Glutamatergic neuron (in vitro differentiated cells): Measurements from ENCODE around the gene ALDH1A2. TPM values are rescaled to one million over a fixed set of nuclear protein-coding genes. Genes with fewer than 3 reads are reported as not detected.
"Not testable (repeated sequence)": the region's sequence is repeated elsewhere in the genome, so short reads cannot be mapped to it uniquely, and the experiment has no call there.

Experiments used
- DNase-seq: peaks from one replicate; pipeline ENCODE4 v3.0.0; 2022
- H3K27ac Mint-ChIP-seq: one replicate; pipeline ENCODE4 v1.8.0; 2020; ENCODE audit warnings: mild to moderate bottlenecking, mixed read lengths, inconsistent platforms; ENCODE audit not compliant: unreplicated experiment
- H3K27me3 Mint-ChIP-seq: one replicate; pipeline ENCODE4 v1.8.0; 2020; ENCODE audit warnings: mild to moderate bottlenecking, moderate library complexity, mixed read lengths, inconsistent platforms; ENCODE audit not compliant: unreplicated experiment
- H3K36me3 Mint-ChIP-seq: one replicate; pipeline ENCODE4 v1.8.0; 2020; ENCODE audit warnings: mild to moderate bottlenecking, mixed read lengths, inconsistent platforms; ENCODE audit not compliant: unreplicated experiment
- H3K4me1 Mint-ChIP-seq: one replicate; pipeline ENCODE4 v1.8.0; 2020; ENCODE audit warnings: mild to moderate bottlenecking, low read depth, mixed read lengths, inconsistent platforms; ENCODE audit not compliant: unreplicated experiment
- H3K4me3 Mint-ChIP-seq: one replicate; pipeline ENCODE4 v1.8.0; 2020; ENCODE audit warnings: mild to moderate bottlenecking, mixed read lengths, inconsistent platforms; ENCODE audit not compliant: unreplicated experiment
- H3K9me3 Mint-ChIP-seq: one replicate; pipeline ENCODE4 v1.8.0; 2020; ENCODE audit warnings: mild to moderate bottlenecking, moderate library complexity, mixed read lengths, inconsistent platforms; ENCODE audit not compliant: unreplicated experiment
- total RNA-seq: library from RNA; stranded (reverse); fragmentation: NEBNext Ultra II Directional; extraction: Animal tissue kit (Norgen Biotek cat#: 25700); gene quantifications from one replicate; pipeline ENCODE4 v1.2.1, GENCODE V29; 2021; ENCODE audit not compliant: unreplicated experiment
- TF ChIP-seq, protein P1 (sequence below): fragments of 200-600 bp; sonication (generic); IDR thresholded peaks from one replicate; pipeline ENCODE4 v1.5.0; 2021; ENCODE audit not compliant: partially characterized antibody, unreplicated experiment

The ALDH1A2 gene
- total RNA-seq, 1 donor from 2014 or later = not detected

GRCh38 chr15:58010983-58011382, 54.5 kb downstream of the ALDH1A2 start:
- TF ChIP-seq, protein P1, sequence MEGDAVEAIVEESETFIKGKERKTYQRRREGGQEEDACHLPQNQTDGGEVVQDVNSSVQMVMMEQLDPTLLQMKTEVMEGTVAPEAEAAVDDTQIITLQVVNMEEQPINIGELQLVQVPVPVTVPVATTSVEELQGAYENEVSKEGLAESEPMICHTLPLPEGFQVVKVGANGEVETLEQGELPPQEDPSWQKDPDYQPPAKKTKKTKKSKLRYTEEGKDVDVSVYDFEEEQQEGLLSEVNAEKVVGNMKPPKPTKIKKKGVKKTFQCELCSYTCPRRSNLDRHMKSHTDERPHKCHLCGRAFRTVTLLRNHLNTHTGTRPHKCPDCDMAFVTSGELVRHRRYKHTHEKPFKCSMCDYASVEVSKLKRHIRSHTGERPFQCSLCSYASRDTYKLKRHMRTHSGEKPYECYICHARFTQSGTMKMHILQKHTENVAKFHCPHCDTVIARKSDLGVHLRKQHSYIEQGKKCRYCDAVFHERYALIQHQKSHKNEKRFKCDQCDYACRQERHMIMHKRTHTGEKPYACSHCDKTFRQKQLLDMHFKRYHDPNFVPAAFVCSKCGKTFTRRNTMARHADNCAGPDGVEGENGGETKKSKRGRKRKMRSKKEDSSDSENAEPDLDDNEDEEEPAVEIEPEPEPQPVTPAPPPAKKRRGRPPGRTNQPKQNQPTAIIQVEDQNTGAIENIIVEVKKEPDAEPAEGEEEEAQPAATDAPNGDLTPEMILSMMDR = no peak
- Mint-ChIP-seq H3K4me3 (no peak overlapping the region), H3K27me3 (peaks cover 2% of the 10 kb centered on the region)

DNA sequence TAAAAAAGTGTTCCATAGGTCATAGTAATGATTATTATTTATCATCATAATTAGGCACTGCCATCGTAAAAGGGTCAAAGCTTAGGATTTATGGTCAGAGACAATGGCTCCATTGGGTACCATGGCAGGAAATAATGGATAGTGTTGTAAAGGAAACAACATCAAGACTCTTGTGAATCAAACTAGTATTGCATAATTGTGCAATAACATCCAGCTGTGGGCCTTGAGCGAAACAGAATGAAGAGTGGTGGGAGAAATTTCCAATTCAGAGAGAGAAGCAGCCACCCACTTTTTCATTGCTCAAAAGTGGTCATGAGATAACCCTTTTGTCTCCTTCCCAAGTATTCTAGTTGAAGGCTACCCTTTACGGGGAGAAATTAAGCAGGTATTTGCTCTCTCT, 61.7 kb downstream of the ALDH1A2 start:
- no peak overlapping the region for H3K27ac Mint-ChIP-seq
- no peak overlapping the region for H3K4me3 Mint-ChIP-seq
- TF ChIP-seq, protein P1 = no peak
- peaks cover 5% of the 10 kb centered on the region for H3K36me3 Mint-ChIP-seq
- peaks cover 1% of the 10 kb centered on the region for H3K9me3 Mint-ChIP-seq
- no peak for DNase-seq
- H3K4me1 Mint-ChIP-seq = no peaks in the 10 kb centered on the region
- H3K27me3 Mint-ChIP-seq = no peaks in the 10 kb centered on the region

More at GRCh38 chr15:58010983-58011382, 54.5 kb downstream of the ALDH1A2 start:
- Mint-ChIP-seq H3K36me3 (no peaks in the 10 kb centered on the region), H3K9me3 (peaks cover 1% of the 10 kb centered on the region), H3K4me1 (no peaks in the 10 kb centered on the region), H3K27ac (no peak overlapping the region)
- DNase-seq = no peak

DNA sequence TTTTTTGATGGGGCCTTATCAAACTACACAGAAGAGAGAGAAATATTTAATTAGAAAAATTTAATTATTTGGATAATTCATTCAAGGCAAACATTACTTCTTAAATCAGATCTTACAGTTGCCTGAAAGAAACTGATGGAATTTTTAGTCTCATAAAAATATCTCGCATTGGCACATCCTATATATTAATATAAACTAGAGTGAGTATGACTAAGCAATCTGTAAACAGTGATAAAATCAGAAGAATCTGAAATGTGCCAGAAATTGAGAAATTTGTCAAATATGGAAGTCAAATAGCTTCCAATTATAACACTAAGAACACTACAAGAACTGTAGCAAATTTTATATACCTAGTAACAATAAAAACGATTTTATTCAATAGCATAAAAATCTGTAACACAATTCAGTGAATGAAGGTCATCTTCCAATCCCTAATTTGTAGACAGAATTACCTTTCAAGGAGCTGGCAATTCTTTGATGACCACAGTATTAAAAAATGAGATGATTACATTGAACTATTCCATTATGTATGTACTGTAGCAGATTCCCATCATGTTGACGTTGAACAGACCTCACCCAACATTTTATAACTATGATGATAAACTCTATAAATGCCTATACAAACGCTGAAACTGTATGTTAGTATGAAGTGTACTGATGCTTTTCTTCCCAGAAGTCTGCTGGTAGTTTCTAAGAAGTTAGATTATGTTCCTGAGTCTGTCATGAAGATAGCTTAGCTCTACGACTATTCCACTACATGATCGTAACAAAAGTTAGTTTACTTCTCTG, 63.0 kb downstream of the ALDH1A2 start:
- Mint-ChIP-seq H3K36me3 (peaks cover 6% of the 10 kb centered on the region), H3K4me3 (no peak overlapping the region), H3K4me1 (no peaks in the 10 kb centered on the region), H3K9me3 (peaks cover 1% of the 10 kb centered on the region), H3K27me3 (no peaks in the 10 kb centered on the region), H3K27ac (no peak overlapping the region)
- TF ChIP-seq, protein P1 = no peak
- DNase-seq = no peak

GRCh38 chr15:57999699-58000098, 65.8 kb downstream of the ALDH1A2 start:
- H3K9me3 Mint-ChIP-seq, DNase-seq, H3K4me3 Mint-ChIP-seq, H3K36me3 Mint-ChIP-seq, H3K27ac Mint-ChIP-seq, H3K4me1 Mint-ChIP-seq, H3K27me3 Mint-ChIP-seq: not testable (repeated sequence)

DNA sequence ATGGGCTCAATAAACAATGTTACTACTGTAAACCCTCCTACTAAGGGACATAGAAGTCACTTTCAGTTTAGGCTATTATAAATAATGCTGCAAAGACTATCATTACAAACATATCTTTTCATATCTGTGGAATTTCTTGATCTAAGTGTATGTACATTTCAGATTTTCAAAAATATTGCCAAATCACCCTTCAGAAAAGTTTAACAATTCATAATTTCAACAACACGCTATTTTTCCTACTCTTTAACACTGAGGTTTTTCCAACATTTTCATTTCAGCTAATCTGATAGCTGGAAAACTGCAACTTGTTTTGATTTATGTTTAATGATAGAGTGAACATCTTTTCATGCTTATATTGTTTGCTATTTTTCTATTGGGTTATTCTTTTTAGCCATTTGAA, 69.0 kb downstream of the ALDH1A2 start:
- H3K27me3 Mint-ChIP-seq = no peaks in the 10 kb centered on the region
- H3K4me3 Mint-ChIP-seq = no peak overlapping the region
- H3K4me1 Mint-ChIP-seq = no peaks in the 10 kb centered on the region
- no peaks in the 10 kb centered on the region for H3K9me3 Mint-ChIP-seq
- no peak overlapping the region for H3K27ac Mint-ChIP-seq
- no peak for DNase-seq
- TF ChIP-seq, protein P1 = no peak
- peaks cover 6% of the 10 kb centered on the region for H3K36me3 Mint-ChIP-seq
